ENCODE results near the gene MYO1F. TPM values are rescaled to one million over a fixed set of nuclear protein-coding genes. Genes with fewer than 3 reads are reported as not detected.
A peak's percentile ranks its signal among the peaks of the same experiment; 100 is the strongest.

Gene MYO1F
- total RNA-seq, 1 donor from 2014 or later: 7.8 TPM

DNA sequence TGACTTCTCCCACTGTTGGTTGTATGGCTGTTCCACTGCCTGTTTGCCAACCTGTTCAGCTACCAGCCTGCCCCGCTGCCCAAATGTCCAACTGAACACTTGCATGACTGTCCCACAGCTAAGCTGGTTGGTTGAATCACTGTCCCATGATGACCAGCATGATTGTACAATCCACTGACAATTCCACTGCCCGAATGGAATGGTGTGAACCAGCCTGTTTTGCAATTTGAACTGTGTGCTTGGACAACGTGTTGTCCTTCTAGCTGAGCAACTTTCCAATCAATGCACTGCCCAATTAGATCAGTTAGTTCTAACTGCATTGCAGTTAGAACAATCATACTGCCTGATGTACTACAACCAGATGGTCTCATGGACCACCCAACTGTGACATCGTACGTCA, 24.6 kb upstream of the MYO1F start:
- Histone ChIP-seq H3K9ac (ENCODE audit: low read depth in 1 of 3, low read length in 3 of 3) (no peak overlapping the region), H3K27me3 (ENCODE audit: control insufficient read depth in 3 of 3, insufficient read depth in 3 of 3, low read length in 3 of 3) (peaks cover 0 to 3% (median 0%) of the 10 kb centered on the region in 3 donors), H3K27ac (ENCODE audit: low read depth, low read length) (no peak overlapping the region), H3K9me3 (ENCODE audit: control insufficient read depth in 3 of 3, low read length in 3 of 3) (peaks cover 0 to 5% (median 3%) of the 10 kb centered on the region in 3 donors), H3K4me3 (ENCODE audit: low read length in 3 of 3) (no peak overlapping the region), H3K36me3 (ENCODE audit: control insufficient read depth in 3 of 3, insufficient read depth in 3 of 3, low read length in 3 of 3) (peaks cover 7 to 26% (median 8%) of the 10 kb centered on the region in 3 donors), H3K4me1 (ENCODE audit: control insufficient read depth in 3 of 3, insufficient read depth in 3 of 3, low read length in 3 of 3) (no peaks in the 10 kb centered on the region)

GRCh38 chr19:8600816-8601215, 23.6 kb upstream of the MYO1F start:
- Histone ChIP-seq H3K4me1 (ENCODE audit: control insufficient read depth in 3 of 3, insufficient read depth in 3 of 3, low read length in 3 of 3) (no peaks in the 10 kb centered on the region), H3K9ac (ENCODE audit: low read depth in 1 of 3, low read length in 3 of 3) (no peak overlapping the region), H3K27me3 (ENCODE audit: control insufficient read depth in 3 of 3, insufficient read depth in 3 of 3, low read length in 3 of 3) (no peaks in the 10 kb centered on the region), H3K27ac (ENCODE audit: low read depth, low read length) (no peak overlapping the region), H3K9me3 (ENCODE audit: control insufficient read depth in 3 of 3, low read length in 3 of 3) (peaks cover 0 to 5% (median 3%) of the 10 kb centered on the region in 3 donors), H3K36me3 (ENCODE audit: control insufficient read depth in 3 of 3, insufficient read depth in 3 of 3, low read length in 3 of 3) (peaks cover 7 to 36% (median 8%) of the 10 kb centered on the region in 3 donors), H3K4me3 (ENCODE audit: low read length in 3 of 3) (no peak overlapping the region)

DNA sequence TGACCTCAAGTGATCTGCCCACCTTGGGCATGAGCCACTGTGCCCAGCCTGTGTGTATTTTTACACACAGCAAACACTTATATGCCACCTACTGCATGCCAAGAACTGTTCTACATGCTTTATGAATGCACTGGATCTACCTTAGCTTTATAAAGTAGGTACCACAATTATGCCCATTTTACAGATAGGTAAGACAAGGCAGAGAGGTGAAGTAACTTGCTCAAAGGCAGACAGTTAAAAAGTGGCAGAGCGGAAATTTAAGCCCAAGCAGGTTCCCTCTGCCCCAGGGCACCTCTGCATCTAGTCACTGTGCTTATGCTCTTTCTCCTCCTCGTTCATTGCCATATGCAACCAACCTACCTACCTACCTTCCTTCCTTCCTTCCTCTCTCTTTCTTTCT, 22.8 kb upstream of the MYO1F start:
- peaks cover 6 to 36% (median 7%) of the 10 kb centered on the region in 3 donors for H3K36me3 ChIP-seq (ENCODE audit: control insufficient read depth in 3 of 3, insufficient read depth in 3 of 3, low read length in 3 of 3)
- H3K9me3 ChIP-seq (ENCODE audit: control insufficient read depth in 3 of 3, low read length in 3 of 3): peaks cover 0 to 5% (median 3%) of the 10 kb centered on the region in 3 donors
- H3K4me3 ChIP-seq (ENCODE audit: low read length in 3 of 3): no peak overlapping the region
- H3K27ac ChIP-seq (ENCODE audit: low read depth, low read length): no peak overlapping the region
- H3K4me1 ChIP-seq (ENCODE audit: control insufficient read depth in 3 of 3, insufficient read depth in 3 of 3, low read length in 3 of 3): no peaks in the 10 kb centered on the region
- H3K9ac ChIP-seq (ENCODE audit: low read depth in 1 of 3, low read length in 3 of 3): no peak overlapping the region
- H3K27me3 ChIP-seq (ENCODE audit: control insufficient read depth in 3 of 3, insufficient read depth in 3 of 3, low read length in 3 of 3): no peaks in the 10 kb centered on the region

DNA sequence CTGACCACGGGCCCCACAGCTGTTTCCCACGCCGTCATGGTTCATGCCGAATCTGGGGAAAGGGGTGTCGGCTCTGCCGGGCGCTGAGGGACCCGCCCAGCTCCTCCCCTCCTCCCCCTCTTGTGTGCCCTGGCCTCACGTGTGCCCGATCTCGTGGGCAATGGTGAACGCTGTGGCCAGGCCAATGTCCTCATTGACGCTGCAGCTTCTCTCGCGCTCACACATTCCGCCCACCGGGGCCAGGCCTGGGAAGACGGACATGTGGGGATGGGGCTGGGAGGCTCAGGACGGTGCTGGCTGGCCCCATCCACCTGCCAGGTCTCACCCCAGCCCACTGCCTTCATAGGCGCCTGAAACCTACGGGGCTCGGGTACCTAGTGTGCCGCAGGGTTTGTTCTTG, 18.9 kb upstream of the MYO1F start:
- Histone ChIP-seq H3K9ac (ENCODE audit: low read depth in 1 of 3, low read length in 3 of 3) (no peak overlapping the region), H3K27me3 (ENCODE audit: control insufficient read depth in 3 of 3, insufficient read depth in 3 of 3, low read length in 3 of 3) (peaks cover 8 to 11% (median 10%) of the 10 kb centered on the region in 3 donors), H3K36me3 (ENCODE audit: control insufficient read depth in 3 of 3, insufficient read depth in 3 of 3, low read length in 3 of 3) (peaks cover 2 to 21% (median 7%) of the 10 kb centered on the region in 3 donors), H3K27ac (ENCODE audit: low read depth, low read length) (no peak overlapping the region), H3K4me3 (ENCODE audit: low read length in 3 of 3) (no peak overlapping the region), H3K9me3 (ENCODE audit: control insufficient read depth in 3 of 3, low read length in 3 of 3) (peaks cover 0 to 6% (median 2%) of the 10 kb centered on the region in 3 donors), H3K4me1 (ENCODE audit: control insufficient read depth in 3 of 3, insufficient read depth in 3 of 3, low read length in 3 of 3) (peaks cover 8 to 14% (median 11%) of the 10 kb centered on the region in 3 donors)

GRCh38 chr19:8595651-8596050, 18.4 kb upstream of the MYO1F start:
- Histone ChIP-seq H3K27ac (ENCODE audit: low read depth, low read length) (no peak overlapping the region), H3K4me3 (ENCODE audit: low read length in 3 of 3) (no peak overlapping the region), H3K27me3 (ENCODE audit: control insufficient read depth in 3 of 3, insufficient read depth in 3 of 3, low read length in 3 of 3) (peaks cover 8 to 11% (median 10%) of the 10 kb centered on the region in 3 donors), H3K9me3 (ENCODE audit: control insufficient read depth in 3 of 3, low read length in 3 of 3) (peaks cover 0 to 6% (median 2%) of the 10 kb centered on the region in 3 donors), H3K36me3 (ENCODE audit: control insufficient read depth in 3 of 3, insufficient read depth in 3 of 3, low read length in 3 of 3) (peaks cover 0 to 21% (median 5%) of the 10 kb centered on the region in 3 donors), H3K9ac (ENCODE audit: low read depth in 1 of 3, low read length in 3 of 3) (no peak overlapping the region), H3K4me1 (ENCODE audit: control insufficient read depth in 3 of 3, insufficient read depth in 3 of 3, low read length in 3 of 3) (peaks cover 8 to 14% (median 11%) of the 10 kb centered on the region in 3 donors)

DNA sequence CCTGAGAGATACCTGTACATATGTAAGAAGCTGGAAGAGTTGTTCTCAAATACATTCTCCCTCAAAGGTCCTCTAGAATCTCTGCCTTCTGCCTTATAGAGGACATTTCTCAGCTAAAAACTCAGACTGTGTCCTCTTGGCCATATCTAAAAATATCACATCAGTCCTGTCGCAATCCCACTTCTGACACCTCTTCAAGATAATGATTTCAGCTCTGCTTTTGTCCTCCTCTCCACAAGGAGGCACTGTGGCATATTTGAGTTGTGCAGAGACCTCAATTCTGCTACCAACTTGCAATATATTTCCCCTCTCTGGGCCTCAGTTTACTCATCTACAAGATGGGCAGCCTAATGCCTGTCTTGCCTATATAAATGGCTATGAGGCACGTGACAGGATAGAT, 16.7 kb upstream of the MYO1F start:
- Histone ChIP-seq H3K27ac (ENCODE audit: low read depth, low read length) (no peak overlapping the region), H3K4me1 (ENCODE audit: control insufficient read depth in 3 of 3, insufficient read depth in 3 of 3, low read length in 3 of 3) (peaks cover 8 to 14% (median 11%) of the 10 kb centered on the region in 3 donors), H3K36me3 (ENCODE audit: control insufficient read depth in 3 of 3, insufficient read depth in 3 of 3, low read length in 3 of 3) (peaks cover 2 to 15% (median 2%) of the 10 kb centered on the region in 3 donors)

DNA sequence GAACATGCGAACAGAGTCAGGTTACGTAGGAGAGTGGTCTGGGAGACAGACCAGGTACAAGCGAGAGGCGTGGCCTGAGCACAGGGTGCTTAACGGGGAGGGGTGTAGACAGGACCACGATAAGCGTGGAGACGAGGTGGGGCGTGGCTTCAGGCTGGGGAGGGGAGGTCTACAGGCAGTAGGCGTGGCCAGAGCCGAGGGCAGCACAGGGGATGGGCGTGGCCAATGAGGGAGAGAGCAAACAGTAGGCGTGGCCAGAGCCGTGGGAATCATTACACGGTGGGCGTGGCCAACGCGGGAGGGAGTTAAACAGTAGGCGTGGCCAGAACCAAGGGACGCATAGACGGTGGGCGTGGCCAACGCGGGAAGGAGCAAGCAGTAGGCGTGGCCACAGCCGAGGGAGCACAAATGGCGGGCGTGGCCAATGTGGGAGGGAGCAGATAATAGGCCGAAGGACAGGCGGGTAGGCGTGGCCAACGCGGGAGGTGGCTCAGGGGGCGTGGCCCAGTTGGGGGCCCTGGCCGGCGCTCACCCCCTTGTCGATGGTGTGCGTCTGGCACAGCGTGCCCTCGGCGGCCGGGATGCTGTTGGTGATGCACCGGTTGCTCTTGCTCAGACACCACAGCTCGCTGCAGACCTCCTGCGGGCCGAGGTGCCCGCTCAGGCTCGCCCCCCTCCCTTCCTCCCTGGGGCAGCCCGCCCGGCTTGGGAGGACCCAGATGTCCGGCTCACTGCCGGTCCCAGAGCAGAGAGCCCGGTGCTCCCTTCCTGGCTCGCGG, 15.2 kb upstream of the MYO1F start:
- Histone ChIP-seq H3K9me3 (ENCODE audit: control insufficient read depth in 3 of 3, low read length in 3 of 3) (peaks cover 0 to 6% (median 2%) of the 10 kb centered on the region in 3 donors), H3K36me3 (ENCODE audit: control insufficient read depth in 3 of 3, insufficient read depth in 3 of 3, low read length in 3 of 3) (peaks cover 0 to 14% (median 2%) of the 10 kb centered on the region in 3 donors), H3K9ac (ENCODE audit: low read depth in 1 of 3, low read length in 3 of 3) (peak overlapping the region in 1 of 3 donors; percentile 45), H3K4me1 (ENCODE audit: control insufficient read depth in 3 of 3, insufficient read depth in 3 of 3, low read length in 3 of 3) (peaks cover 8 to 14% (median 11%) of the 10 kb centered on the region in 3 donors), H3K27me3 (ENCODE audit: control insufficient read depth in 3 of 3, insufficient read depth in 3 of 3, low read length in 3 of 3) (peaks cover 8 to 11% (median 10%) of the 10 kb centered on the region in 3 donors), H3K27ac (ENCODE audit: low read depth, low read length) (no peak overlapping the region), H3K4me3 (ENCODE audit: low read length in 3 of 3) (peak overlapping the region; percentile 59 to 66 (median 62))

More for the DNA sequence above, 16.7 kb upstream of the MYO1F start:
- H3K9ac ChIP-seq (ENCODE audit: low read depth in 1 of 3, low read length in 3 of 3): no peak overlapping the region
- no peak overlapping the region for H3K4me3 ChIP-seq (ENCODE audit: low read length in 3 of 3)
- H3K9me3 ChIP-seq (ENCODE audit: control insufficient read depth in 3 of 3, low read length in 3 of 3): peaks cover 0 to 6% (median 2%) of the 10 kb centered on the region in 3 donors
- peaks cover 8 to 11% (median 10%) of the 10 kb centered on the region in 3 donors for H3K27me3 ChIP-seq (ENCODE audit: control insufficient read depth in 3 of 3, insufficient read depth in 3 of 3, low read length in 3 of 3)

- H3K9ac ChIP-seq (ENCODE audit: low read depth in 1 of 3, low read length in 3 of 3): no peak overlapping the region
- H3K27me3 ChIP-seq (ENCODE audit: control insufficient read depth in 3 of 3, insufficient read depth in 3 of 3, low read length in 3 of 3): peaks cover 8 to 11% (median 10%) of the 10 kb centered on the region in 3 donors
- H3K9me3 ChIP-seq (ENCODE audit: control insufficient read depth in 3 of 3, low read length in 3 of 3): peaks cover 0 to 6% (median 2%) of the 10 kb centered on the region in 3 donors
- no peak overlapping the region for H3K27ac ChIP-seq (ENCODE audit: low read depth, low read length)
- H3K36me3 ChIP-seq (ENCODE audit: control insufficient read depth in 3 of 3, insufficient read depth in 3 of 3, low read length in 3 of 3): peaks cover 0 to 2% (median 0%) of the 10 kb centered on the region in 3 donors
- H3K4me3 ChIP-seq (ENCODE audit: low read length in 3 of 3): no peak overlapping the region
- peaks cover 8 to 14% (median 11%) of the 10 kb centered on the region in 3 donors for H3K4me1 ChIP-seq (ENCODE audit: control insufficient read depth in 3 of 3, insufficient read depth in 3 of 3, low read length in 3 of 3)
These were observed 12.0 kb upstream of the MYO1F start for GRCh38 chr19:8589177-8589714.

GRCh38 chr19:8585894-8586750, 8.9 kb upstream of the MYO1F start:
- H3K36me3 ChIP-seq (ENCODE audit: control insufficient read depth in 3 of 3, insufficient read depth in 3 of 3, low read length in 3 of 3): peaks cover 0 to 2% (median 0%) of the 10 kb centered on the region in 3 donors

More at GRCh38 chr19:8585894-8586750, 8.9 kb upstream of the MYO1F start:
- no peaks in the 10 kb centered on the region for H3K9me3 ChIP-seq (ENCODE audit: control insufficient read depth in 3 of 3, low read length in 3 of 3)
- no peak overlapping the region for H3K9ac ChIP-seq (ENCODE audit: low read depth in 1 of 3, low read length in 3 of 3)
- no peak overlapping the region for H3K4me3 ChIP-seq (ENCODE audit: low read length in 3 of 3)
- no peaks in the 10 kb centered on the region for H3K4me1 ChIP-seq (ENCODE audit: control insufficient read depth in 3 of 3, insufficient read depth in 3 of 3, low read length in 3 of 3)
- no peak overlapping the region for H3K27ac ChIP-seq (ENCODE audit: low read depth, low read length)
- H3K27me3 ChIP-seq (ENCODE audit: control insufficient read depth in 3 of 3, insufficient read depth in 3 of 3, low read length in 3 of 3): no peaks in the 10 kb centered on the region

All from skeletal muscle tissue (tissue), 4 donors.